Endometrial microvascular endothelial cells (primary cell): Measurements from ENCODE around the gene BCL3. TPM values are rescaled to one million over a fixed set of nuclear protein-coding genes. Genes with fewer than 3 reads are reported as not detected.

Experiments
- in situ Hi-C: cut with HindIII; loops from 2 replicates; pipeline ENCODE4 v1.10.0; 2017; ENCODE audit warnings: low sequenced_read_pairs, low pct_unique_long_range_greater_than_20kb; ENCODE audit errors: inconsistent ontology term
- total RNA-seq: library from RNA; depleted of rRNA; stranded (reverse); fragments of >200 nt; gene quantifications from one replicate; pipeline ENCODE4 v1.2.3, GENCODE V29; 2015; ENCODE audit errors: inconsistent ontology term

Gene BCL3
- total RNA-seq, 1 donor from 2014 or later: 18.2 TPM

DNA sequence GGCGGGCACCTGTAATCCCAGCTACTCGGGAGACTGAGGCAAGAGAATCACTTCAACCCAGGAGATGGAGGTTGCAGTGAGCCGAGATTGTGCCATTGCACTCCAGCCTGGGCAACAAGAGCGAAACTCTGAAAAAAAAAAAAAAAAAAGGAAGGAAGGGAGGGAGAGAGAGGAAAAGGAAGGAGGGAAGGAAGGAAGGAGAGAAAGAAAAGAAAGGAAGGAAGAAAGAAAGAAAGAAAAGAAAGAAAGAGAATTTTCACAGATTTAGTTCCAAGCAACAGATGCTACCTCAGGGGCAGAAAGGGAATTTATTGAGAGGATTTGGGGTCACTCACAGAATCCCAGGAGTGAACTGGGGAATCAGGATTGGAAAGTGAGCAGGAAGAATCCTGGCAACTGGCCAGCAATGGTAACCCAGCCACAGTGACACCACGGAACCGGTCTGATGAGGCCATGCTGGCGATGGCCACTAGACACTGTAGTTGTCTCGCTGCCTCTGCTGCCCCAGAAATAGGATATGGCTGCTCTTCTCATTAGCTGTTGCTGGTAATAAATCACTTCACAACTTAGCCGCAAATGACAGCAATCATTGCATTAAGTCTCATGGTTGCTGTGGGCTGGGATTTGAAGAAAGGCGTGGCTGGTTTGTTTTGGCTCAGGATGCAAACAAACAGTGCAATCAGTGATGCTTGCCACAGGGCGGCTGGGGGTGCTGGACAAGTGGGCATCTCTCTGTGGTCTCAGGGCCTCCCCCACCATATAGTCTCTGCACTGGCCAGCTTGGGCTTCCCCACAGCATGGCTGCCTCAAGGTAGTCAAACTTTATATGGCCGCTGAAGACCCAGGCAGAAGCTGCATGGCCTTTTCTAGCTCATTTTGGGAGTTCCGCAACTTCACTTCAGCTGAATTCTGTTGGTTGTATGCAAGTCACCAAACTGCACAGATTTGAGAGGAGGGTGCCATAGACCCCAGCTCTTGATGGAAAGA lies 55.2 kb downstream of the BCL3 start:
- in situ Hi-C loops: no loop called here

DNA sequence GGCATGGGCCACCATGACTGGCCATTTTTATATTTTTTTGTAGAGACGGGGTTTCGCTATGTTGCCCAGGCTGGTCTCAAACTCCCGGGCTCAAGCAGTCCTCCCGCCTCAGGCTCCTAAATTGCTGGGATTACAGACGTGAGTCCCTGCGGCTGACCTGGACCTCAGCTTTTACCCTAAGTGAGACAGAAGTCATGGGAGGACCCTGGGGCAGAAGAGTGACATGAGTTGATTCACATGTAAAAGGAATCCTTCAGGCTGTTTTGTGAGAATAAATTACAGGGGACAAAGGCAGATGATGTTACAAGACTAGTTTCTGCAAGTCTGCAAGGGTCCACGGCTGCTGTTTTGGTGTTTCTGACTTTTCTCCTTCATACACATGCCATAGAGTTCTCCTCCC lies 57.8 kb downstream of the BCL3 start:
- in situ Hi-C loops: no loop called here

DNA sequence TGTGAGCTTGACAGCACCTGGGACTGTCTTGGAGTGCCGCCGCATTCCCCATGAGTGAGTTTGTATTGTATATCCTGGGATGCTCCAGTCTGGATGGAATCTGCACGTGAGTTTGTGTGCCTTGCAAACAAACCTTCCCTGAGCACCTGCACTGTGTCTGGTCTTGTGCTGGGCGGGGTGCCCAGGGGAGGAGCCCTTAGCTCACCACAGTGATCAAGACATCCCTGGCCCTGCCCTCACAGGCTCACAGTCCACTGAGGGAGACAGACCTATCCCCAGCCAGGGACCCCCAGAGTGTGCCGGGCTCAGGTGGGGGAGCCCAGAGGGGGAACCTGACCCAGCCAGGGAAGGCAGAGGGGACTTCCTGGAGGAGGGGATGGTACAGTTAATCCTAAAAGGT lies 58.7 kb downstream of the BCL3 start:
- in situ Hi-C loops: no loop called here

DNA sequence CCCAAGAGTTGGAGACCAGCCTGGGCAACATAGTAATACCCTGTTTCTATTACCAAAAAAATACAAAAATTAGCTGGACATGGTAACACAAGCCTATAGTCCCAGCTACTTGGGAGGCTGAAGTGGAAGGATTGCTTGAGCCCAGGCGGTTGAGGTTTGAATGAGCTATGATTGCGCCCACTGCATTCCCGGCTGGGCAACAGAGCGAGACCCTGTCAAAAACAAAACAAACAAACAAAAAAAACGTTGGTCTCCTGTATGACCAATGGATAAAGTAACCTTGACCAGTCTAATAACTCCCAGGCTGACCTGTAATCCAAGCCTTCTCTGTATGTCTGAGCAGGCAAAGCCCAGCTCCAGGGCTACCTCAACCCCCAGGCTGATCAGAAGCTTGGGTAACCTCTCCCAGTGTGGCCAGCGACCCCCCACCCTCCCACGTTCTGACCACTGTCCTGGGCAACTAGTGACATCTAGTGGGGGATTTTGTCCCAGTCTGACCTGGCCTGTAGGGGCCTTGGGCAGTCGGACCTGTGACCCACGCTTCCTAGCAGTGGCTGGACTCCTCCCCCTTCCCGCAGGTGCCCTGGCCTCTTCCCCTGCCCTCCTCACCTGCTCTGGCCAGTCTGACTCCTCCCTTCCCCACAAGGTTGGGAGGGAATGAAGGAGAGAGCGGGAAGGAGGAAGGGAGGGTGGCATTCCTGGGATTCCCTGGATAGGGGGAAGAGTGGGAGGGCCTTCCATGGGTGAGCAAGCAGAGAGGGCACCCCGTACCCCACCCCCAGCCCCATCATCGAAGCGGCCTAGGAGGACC lies 59.3 kb downstream of the BCL3 start:
- in situ Hi-C loops: no loop called here

DNA sequence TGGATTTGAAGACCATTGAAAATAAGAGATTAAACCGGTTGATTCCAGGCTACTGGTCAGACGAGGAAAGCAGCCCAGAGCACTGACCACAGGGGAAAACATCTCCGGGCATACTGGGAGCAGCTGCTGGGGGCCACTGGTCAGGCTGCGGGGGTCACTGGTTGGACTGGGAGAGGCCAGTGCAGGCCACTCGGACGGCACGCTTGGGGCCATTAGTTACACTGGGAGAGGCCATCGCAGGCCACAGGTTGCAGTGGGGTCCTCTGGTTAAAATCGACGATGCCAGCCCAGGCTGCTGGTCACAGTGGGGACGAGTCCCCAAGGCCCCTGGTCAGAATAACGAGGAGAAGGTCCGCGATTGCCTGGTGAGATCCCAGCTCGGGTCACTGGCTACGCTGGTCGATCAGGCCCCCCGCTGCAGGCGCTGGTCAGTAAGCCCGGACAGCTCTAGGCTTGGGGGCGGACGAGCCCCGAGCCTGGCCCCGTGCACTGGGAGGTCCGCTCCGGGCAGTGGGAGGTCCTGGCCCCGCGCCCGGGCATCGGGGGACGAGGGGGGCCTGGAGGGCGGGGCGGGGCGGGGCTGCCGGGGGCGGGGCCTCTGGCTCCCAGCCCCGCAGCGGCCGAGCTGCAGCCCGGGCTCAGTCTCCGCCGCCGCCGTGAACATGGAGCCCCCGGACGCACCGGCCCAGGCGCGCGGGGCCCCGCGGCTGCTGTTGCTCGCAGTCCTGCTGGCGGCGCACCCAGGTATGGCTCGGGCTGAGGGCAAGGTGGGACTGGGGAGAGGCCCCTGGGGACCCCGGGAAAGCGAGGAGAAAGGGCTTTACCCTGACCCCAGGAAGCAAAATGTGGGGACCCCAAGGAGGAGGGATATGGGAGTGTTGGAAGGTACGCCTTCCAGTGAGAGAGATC lies 60.2 kb downstream of the BCL3 start, which contains the start of gene BCAM:
Gene BCAM (plus strand): TSS at position 641 of the 909 bp plus-strand sequence. CDS start 22 bp downstream, at position 663.
- in situ Hi-C loops: no loop called here

Other genes with a start within 250 kb of the BCL3 start
- 5.8 TPM for gene ZNF180, start 248.2 kb upstream of the BCL3 start, total RNA-seq
- not detected for gene CEACAM20, start 219.0 kb upstream of the BCL3 start, total RNA-seq
- gene IGSF23, start 135.1 kb upstream of the BCL3 start, total RNA-seq: not detected
- gene PVR, start 104.8 kb upstream of the BCL3 start, total RNA-seq: 342 TPM
- gene CEACAM19, start 77.2 kb upstream of the BCL3 start, total RNA-seq: 2.9 TPM
- gene CEACAM16, start 49.6 kb upstream of the BCL3 start, total RNA-seq: not detected
- gene CBLC, start 29.2 kb downstream of the BCL3 start, total RNA-seq: 0.28 TPM
- gene BCAM, start 60.4 kb downstream of the BCL3 start, total RNA-seq: 35.5 TPM
- 307 TPM for gene NECTIN2, start 97.6 kb downstream of the BCL3 start, total RNA-seq
- 142 TPM for gene TOMM40, start 142.5 kb downstream of the BCL3 start, total RNA-seq
- gene APOE, start 157.1 kb downstream of the BCL3 start, total RNA-seq: 0.09 TPM
- gene APOC1, start 165.9 kb downstream of the BCL3 start, total RNA-seq: not detected
- not detected for gene APOC4, start 193.5 kb downstream of the BCL3 start, total RNA-seq
- gene APOC2, start 197.3 kb downstream of the BCL3 start, total RNA-seq: not detected
- gene CLPTM1, start 206.7 kb downstream of the BCL3 start, total RNA-seq: 80.3 TPM